Body of pancreas (tissue), 4 donors: ENCODE measurements around the gene SEMA4C. TPM values are rescaled to one million over a fixed set of nuclear protein-coding genes. Genes with fewer than 3 reads are reported as not detected.

Source experiments
- ATAC-seq: fragments of 150-250 bp; one replicate; pipeline ENCODE4 v1.9.1; 2016
- DNase-seq, 4 donors: peaks; one replicate each; pipeline ENCODE4 v3.0.0-alpha.2; 2019
- H3K27ac ChIP-seq, 4 donors: fragments of 200-600 bp; sonication (generic); 1 replicate in 3 of 4; 2 replicates in 1 of 4; pipeline versions ENCODE4 v1.5.1 to v1.6.1; 2016 to 2019; ENCODE audit warnings: mild to moderate bottlenecking in 1 of 4, mixed read lengths in 1 of 4, moderate library complexity in 1 of 4
- H3K27me3 ChIP-seq, 2 donors: fragments of 200-600 bp; sonication (generic); one replicate each; pipeline ENCODE4 v1.6.0; 2016; ENCODE audit warnings: mild to moderate bottlenecking in 1 of 2
- H3K36me3 ChIP-seq, 2 donors: fragments of 200-600 bp; sonication (generic); replicated peaks in 1 of 2; 2 replicates each; pipeline ENCODE4 v1.5.1; 2016; ENCODE audit warnings: low read depth in 2 of 2; ENCODE audit not compliant: insufficient read depth in 1 of 2
- H3K4me1 ChIP-seq: fragments of 200-600 bp; sonication (generic); one replicate; pipeline ENCODE4 v1.6.0; 2016
- H3K4me3 ChIP-seq, 2 donors: fragments of 200-600 bp; sonication (generic); 1 replicate in 1 of 2; 2 replicates in 1 of 2; pipeline ENCODE4 v1.5.1; 2016 to 2019
- H3K9me3 ChIP-seq, 3 donors: fragments of 200-600 bp; sonication (generic); 1 replicate in 2 of 3; 2 replicates in 1 of 3; pipeline ENCODE4 v1.5.1; 2016
- CTCF ChIP-seq, 7 experiments: fragments of 450-650 bp in 4 of 7; fragments of 200-600 bp in 3 of 7; sonication (generic) in 3 of 7; IDR thresholded peaks; one replicate each; pipeline ENCODE4 v1.5.1; 2016 to 2019; ENCODE audit warnings: antibody characterized with exemption in 7 of 7
- POLR2A ChIP-seq, 3 donors: fragments of 450-650 bp; IDR thresholded peaks; one replicate each; pipeline ENCODE4 v1.6.1; 2016; ENCODE audit warnings: antibody characterized with exemption in 3 of 3, mild to moderate bottlenecking in 2 of 3
- WGBS, 2 donors: methylation state at CpG; one replicate each; pipeline ENCODE4 v1.1.5; 2017; 5-methylcytosine and 5-hydroxymethylcytosine counted together
- intact Hi-C: fragments of 100-400 bp; cut with DNase I; formaldehyde crosslinking; loops from one replicate; pipeline ENCODE4 v1.15.1; 2023
- total RNA-seq, 2 donors: library from RNA; depleted of rRNA; stranded (reverse); fragments of >200 nt; gene quantifications; one replicate each; pipeline ENCODE4 v1.1.0, GENCODE V29; 2016

Gene SEMA4C
- total RNA-seq, 2 donors from 2014 or later = 11.2 to 13.7 TPM

GRCh38 chr2:96856776-96857666, 12.9 kb downstream of the SEMA4C start:
- peaks cover 24% of the 10 kb centered on the region for H3K4me1 ChIP-seq
- 15 to 22% methylated on average over 18 to 27 of the region's 27 CpGs for whole genome bisulfite sequencing, 2 donors
- peaks cover 0 to 3% of the 10 kb centered on the region in 2 donors for H3K36me3 ChIP-seq
- TF ChIP-seq POLR2A (IDR thresholded peaks at IDR 0.05) (no peak), CTCF (IDR thresholded peaks at IDR 0.05) (no peak)
- H3K27me3 ChIP-seq = no peaks in the 10 kb centered on the region
- no peaks in the 10 kb centered on the region for H3K9me3 ChIP-seq
- peak overlapping the region; percentile 59 to 81 (median 72) for H3K27ac ChIP-seq
- ATAC-seq (no peak), DNase-seq (peak in 3 of 4 donors; percentile 23 to 42 (median 40))
- intact Hi-C loops = no loop called here
- H3K4me3 ChIP-seq = peak overlapping the region; percentile 86 to 93

DNA sequence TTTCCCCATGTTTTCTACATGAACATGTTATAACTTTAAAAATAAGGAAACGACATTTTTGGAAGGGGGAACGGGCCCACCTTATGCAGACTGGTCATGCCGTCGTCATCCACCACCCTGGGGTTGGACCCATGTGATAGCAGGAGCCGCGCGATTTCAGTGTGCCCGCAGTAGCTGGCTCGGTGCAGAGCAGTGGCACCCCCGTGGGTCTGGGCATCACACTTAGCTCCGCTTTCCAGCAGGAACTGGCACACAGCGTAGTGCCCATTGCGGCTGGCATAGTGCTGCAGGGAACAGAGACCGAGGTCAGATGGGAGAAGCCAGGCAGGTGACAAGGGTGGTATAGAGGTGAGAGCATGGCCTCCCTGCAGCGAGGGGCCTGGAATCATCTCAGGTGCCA, 16.6 kb downstream of the SEMA4C start:
- no peaks in the 10 kb centered on the region for H3K27me3 ChIP-seq
- H3K27ac ChIP-seq = no peak overlapping the region
- no peak for ATAC-seq
- TF ChIP-seq CTCF (IDR thresholded peaks at IDR 0.05) (no peak), POLR2A (IDR thresholded peaks at IDR 0.05) (no peak)
- no peak for DNase-seq
- peaks cover 0 to 5% of the 10 kb centered on the region in 2 donors for H3K36me3 ChIP-seq
- intact Hi-C loops = no loop called here
- WGBS, 2 donors = 91 to 93% methylated on average over 15 of the region's 15 CpGs
- H3K4me3 ChIP-seq = no peak overlapping the region
- H3K4me1 ChIP-seq = peaks cover 12% of the 10 kb centered on the region
- H3K9me3 ChIP-seq = no peaks in the 10 kb centered on the region

- ATAC-seq = no peak
- DNase-seq = no peak
- Histone ChIP-seq H3K36me3 (peaks cover 0 to 5% of the 10 kb centered on the region in 2 donors), H3K9me3 (no peaks in the 10 kb centered on the region), H3K4me3 (no peak overlapping the region), H3K4me1 (peaks cover 12% of the 10 kb centered on the region), H3K27ac (no peak overlapping the region), H3K27me3 (no peaks in the 10 kb centered on the region)
- 95% methylated on average over 6 of the region's 6 CpGs for WGBS, 2 donors
- intact Hi-C loops = no loop called here
- no peak for TF ChIP-seq POLR2A (IDR thresholded peaks at IDR 0.05)
- TF ChIP-seq CTCF (IDR thresholded peaks at IDR 0.05) = no peak
Observed at GRCh38 chr2:96852667-96853066, 17.2 kb downstream of the SEMA4C start.

GRCh38 chr2:96848264-96848663, 21.6 kb downstream of the SEMA4C start:
- no peak overlapping the region for H3K27ac ChIP-seq
- no peak overlapping the region for H3K4me3 ChIP-seq
- DNase-seq (no peak), ATAC-seq (no peak)
- 83 to 86% methylated on average over 4 to 9 of the region's 9 CpGs for WGBS, 2 donors
- no peak for TF ChIP-seq CTCF (IDR thresholded peaks at IDR 0.05)
- intact Hi-C loops = no loop called here
- H3K36me3 ChIP-seq = peaks cover 0 to 5% of the 10 kb centered on the region in 2 donors
- no peaks in the 10 kb centered on the region for H3K9me3 ChIP-seq
- H3K27me3 ChIP-seq = no peaks in the 10 kb centered on the region
- H3K4me1 ChIP-seq = no peaks in the 10 kb centered on the region

DNA sequence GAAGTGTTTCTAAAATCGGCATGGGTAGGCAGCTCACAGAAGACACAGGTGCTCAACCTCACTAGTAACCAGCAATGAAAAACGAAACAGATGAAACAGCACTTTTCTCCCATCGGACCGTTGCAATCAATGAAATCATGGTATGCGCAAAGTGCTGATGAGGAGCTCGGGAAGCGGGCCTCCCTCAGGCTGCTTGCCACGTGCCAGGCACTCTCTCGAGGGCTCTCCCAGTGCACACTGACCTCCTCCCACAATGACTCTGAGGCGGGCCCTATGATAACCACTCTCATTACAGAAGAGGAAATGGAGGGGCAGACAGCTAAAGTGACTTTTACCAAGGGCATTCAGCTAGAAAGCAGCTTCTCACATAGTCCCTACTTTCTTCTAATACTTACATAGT, 22.3 kb downstream of the SEMA4C start:
- Histone ChIP-seq H3K4me1 (no peaks in the 10 kb centered on the region), H3K4me3 (no peak overlapping the region), H3K27ac (no peak overlapping the region), H3K36me3 (peaks cover 0 to 5% of the 10 kb centered on the region in 2 donors), H3K27me3 (no peaks in the 10 kb centered on the region), H3K9me3 (no peaks in the 10 kb centered on the region)
- ATAC-seq (no peak), DNase-seq (no peak)
- TF ChIP-seq CTCF (IDR thresholded peaks at IDR 0.05) (no peak), POLR2A (IDR thresholded peaks at IDR 0.05) (no peak)
- WGBS, 2 donors = 81 to 88% methylated on average over 10 of the region's 10 CpGs
- intact Hi-C loops = no loop called here
